ENCODE results near the gene LARGE1. TPM values are rescaled to one million over a fixed set of nuclear protein-coding genes. Genes with fewer than 3 reads are reported as not detected.

Gene LARGE1
- total RNA-seq, 1 experiment from 2014 or later, result 1.6 TPM

DNA sequence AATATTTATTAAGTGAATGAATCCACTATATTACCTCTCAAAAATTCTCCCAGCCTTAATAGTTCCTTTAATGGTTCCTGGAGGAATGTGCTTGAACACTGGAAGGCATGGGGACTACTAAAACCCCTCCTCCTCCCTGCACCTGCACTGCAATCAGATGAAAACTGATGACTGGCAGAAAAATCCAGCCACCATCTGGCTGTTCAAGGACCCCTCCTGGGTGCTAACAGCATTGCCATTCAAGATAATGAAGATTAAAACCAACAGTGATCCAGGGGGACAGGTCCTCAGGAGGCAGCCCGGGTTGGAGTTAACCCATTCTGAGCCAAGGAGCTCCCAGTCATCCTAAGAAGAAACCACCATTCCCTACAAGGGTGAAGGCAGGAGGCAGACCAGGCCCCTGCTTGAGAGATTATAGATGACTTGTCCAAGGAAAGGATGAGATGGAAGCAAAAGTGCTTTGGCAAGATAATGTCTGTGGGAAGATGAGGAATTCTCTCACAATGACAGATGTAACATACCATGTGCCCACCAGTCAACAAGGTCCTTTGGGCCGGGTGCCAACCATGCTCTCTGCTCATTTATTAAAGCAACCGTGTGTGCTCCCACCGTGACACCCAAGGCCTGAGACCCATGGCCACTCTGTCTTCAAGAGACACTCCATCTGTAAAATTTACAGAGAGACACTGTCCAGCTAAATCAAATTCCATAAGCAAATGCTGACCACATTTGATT is 90.6 kb downstream of the LARGE1 start:
- no peak for DNase-seq (ENCODE audit: extremely low read depth, low read depth)

DNA sequence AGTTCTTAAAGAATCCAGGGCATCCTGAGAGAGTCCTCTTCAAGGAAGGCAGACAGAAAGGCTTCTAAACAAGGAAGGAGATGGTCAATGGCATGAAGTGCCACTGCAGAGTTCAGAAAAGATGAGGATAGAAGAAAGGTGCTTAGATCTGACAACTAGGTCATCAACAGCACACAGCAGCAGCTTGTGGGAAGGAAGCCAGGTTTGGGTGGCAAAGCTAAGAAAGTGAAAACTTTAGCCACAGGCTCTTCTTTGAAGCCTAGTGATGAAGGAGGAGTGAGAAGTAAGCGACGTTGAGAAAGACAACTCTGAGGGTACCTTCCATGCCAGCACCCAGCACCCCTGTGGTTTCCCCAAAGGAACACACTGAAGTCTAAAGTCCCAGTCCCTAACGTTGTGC is 92.0 kb downstream of the LARGE1 start:
- DNase-seq (ENCODE audit: extremely low read depth, low read depth), result no peak

DNA sequence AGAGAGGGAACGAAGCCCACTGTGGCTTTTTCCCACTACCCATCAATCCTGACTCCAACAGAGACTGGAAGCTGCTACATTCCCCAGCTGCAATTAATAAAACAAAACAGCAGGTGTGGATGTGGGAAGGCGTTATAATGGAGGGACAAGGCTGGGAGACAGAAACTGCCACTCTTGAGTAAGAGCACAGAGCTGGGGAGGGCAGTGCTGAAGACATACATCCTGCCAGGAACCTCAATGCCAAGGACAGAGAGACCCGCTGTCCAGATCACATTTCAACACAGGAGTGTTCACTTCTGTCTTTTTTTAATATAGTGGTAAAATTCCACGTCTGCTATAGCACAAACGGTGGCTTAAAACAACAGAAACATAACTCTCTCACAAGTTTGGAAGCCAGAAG is 94.5 kb downstream of the LARGE1 start:
- no peak for DNase-seq (ENCODE audit: extremely low read depth, low read depth)

DNA sequence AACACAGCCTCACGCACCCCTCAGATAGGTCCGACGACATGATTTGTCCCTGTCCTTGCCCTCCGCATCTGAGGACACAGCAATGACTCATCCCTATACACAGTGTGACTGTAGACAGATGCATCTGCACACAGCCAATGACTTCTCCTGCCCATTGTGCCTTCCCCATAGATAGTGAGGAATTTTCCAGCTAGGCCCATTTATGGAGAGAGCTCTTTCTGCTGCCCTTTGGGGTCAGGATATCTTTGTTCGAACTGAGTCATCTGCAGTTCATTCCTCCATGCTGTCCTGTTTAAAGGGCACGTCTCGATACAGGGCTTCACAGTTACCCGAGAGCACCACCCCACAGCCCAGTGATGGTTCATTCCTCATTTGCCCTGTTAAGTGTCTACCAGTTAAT is 96.7 kb downstream of the LARGE1 start:
- DNase-seq (ENCODE audit: extremely low read depth, low read depth), result no peak

DNA sequence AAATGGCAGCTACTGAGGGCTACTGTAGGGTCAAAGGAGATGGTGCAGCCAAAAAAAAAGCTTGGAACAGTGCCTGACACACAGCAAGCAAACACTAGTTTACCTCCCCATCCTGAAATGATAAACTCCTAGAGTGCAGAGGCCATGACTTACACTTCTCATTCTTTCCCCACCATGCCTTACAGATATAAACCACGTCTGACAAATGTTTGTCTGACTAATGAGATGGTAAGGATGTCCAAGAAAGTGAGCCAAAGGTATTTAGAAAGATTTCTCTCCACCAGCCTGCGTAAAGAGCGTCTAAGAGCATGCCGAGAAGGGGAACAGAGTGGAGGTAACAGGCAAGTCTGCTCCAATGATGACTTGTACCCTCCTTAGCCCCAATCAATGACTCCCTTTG is 99.0 kb downstream of the LARGE1 start:
- DNase-seq (ENCODE audit: extremely low read depth, low read depth), result no peak

DNA sequence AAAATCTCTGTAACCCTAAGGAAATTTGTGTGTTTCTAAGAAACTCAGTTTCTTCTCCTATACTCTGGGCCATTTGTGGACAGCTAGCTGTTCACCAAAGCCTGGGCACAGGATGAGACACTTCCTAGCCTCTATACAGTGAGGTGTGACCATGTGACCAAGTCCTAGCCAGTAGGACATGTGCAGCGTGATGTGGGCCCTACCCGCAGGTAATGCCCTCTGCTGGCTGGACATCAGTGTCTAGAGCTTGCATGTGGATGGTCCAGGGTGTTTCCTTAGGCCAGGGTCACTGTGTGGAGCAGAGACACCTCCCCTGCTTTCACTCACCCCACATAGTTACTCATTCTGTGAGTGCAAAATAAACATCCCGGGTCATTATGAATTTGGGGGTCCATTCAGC is 100.5 kb downstream of the LARGE1 start:
- no peak for DNase-seq (ENCODE audit: extremely low read depth, low read depth)

GRCh38 chr22:33817512-33818127 is 102.7 kb downstream of the LARGE1 start:
- no peak for DNase-seq (ENCODE audit: extremely low read depth, low read depth)

GRCh38 chr22:33812360-33812977 is 107.8 kb downstream of the LARGE1 start:
- no peak for DNase-seq (ENCODE audit: extremely low read depth, low read depth)

DNA sequence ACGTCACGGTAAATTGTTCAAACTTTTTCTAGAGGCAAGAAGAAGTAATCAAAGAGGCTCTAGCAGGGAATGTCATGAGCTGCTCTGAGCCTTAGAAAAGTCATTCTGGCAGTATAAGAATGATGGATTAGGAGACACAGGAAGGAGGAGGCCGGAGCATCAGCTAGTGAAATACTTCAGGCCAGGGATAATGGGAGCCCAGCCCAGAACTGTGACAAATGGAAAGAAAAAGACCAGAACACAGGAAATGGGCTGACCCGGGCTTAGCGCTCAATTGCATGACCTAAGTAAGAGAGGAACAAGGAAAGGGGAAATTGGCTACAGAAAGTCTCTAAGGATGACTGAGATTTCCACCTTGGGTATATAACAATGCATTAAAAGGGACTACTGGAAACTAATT is 108.6 kb downstream of the LARGE1 start:
- no peak for DNase-seq (ENCODE audit: extremely low read depth, low read depth)

DNA sequence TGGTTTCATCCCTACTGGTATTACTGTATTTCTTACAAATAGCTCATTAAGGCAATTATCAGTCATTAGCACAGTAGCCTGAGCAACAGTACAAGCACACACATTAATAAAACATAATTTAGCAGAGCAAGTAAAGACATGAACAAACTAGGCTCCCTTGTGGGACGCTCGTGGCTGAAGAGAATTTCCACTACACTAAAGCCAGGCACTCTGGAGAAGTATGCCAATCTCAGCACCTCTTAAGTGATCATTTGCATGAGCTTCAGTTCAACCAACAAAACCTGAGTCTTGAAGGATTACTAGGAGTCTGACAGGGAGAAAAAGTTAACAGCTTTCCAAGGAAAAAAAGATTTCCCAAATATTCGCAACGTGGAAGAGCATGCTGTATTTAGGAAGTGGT is 109.1 kb downstream of the LARGE1 start:
- no peak for DNase-seq (ENCODE audit: extremely low read depth, low read depth)

DNA sequence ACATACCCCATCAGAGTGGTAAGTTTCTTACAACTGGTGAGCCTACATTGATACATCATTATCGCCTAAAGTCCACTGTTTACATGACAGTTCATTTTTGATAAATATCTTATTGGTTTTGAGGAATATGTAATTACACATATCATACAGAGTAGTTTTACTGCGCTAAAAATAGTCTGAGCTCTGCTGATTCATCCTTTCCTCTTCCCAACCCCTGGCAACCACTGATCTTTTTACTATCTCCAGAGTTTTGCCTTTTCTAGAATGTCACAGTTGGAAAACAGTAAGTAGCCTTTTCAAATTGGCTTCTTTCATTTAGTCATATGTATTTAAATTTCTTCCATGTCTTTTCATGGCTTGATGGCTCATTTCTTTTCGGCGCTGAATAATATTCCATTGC is 112.8 kb downstream of the LARGE1 start:
- DNase-seq (ENCODE audit: extremely low read depth, low read depth), result no peak

GRCh38 chr22:33806191-33806590 is 114.1 kb downstream of the LARGE1 start:
- no peak for DNase-seq (ENCODE audit: extremely low read depth, low read depth)

DNA sequence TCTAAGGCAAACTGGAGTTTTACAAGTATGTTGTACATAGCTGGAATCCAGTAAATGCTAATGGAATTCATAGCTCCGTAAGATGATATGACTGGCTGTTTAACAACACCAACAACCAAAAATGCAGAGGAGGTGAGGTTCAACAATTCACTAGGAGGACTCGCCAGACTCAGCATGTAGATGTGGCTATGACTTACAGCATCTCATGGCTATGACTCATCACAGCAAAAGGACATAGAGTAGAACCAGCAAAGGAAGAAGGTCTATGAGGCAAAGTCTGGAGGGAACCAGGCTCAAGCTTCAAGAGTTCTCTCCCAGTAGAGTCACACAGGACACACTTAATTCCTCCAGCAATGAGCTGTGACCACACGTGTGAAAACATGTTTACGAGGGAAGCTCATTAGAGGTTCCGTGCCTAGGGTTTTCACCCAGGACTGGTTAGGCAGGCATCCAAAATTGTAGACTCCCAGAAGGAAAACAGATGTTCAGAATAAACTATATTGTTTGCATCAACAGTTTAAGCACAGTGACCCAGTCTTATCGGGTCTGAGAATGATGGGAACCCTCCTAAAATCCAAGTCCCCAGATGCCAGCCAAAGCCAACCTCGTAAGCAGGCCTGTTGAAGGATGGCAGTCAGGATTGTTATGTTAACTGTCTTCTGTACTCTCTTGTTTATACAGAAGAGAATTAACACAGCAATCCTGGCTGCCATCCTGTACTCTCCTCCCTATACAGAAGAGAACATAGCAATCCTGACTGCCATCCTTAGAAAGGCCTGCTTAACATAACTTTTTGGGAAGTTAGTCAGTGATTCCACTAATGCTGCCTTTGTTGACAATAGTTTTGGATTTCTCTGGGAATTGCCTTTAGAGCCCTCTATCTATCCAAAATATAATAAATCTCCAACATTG is 116.6 kb downstream of the LARGE1 start:
- no peak for DNase-seq (ENCODE audit: extremely low read depth, low read depth)

DNA sequence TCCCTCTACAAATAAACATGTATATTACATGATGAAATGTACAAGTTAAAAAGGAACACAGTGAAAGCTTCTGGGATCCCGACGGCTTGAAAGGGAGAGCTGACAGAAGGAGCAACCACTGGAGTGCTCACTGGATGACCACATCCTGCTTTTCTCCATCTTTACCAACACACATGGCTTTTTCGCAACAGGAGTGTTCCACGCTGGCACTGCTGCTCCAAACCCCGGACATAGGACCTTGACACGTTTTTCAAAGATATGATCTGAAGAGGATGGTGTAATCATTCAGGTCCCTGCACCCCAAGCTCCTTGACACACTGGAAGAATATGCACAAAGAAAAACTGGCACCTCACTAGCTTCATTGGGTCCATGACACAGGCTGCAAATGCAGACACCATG is 121.9 kb downstream of the LARGE1 start:
- no peak for DNase-seq (ENCODE audit: extremely low read depth, low read depth)

DNA sequence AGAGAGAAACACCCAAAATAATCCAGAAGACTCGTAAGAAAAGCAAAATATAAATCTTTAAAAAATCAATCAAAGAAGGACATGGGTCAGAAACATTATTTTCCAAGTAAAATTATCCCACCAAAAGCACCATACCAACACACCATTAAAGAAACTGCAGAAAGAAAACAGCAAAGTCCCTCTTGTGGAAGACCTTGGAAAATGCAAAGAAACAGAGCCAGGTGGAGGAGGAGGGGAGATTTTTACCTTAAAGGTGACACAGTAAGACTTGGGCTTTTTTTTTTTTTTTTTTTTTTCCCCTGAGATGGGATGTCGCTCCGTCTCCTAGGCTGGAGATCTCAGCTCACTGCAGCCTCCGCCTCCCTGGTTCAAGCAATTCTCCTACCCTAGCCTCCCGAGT is 123.8 kb downstream of the LARGE1 start:
- no peak for DNase-seq (ENCODE audit: extremely low read depth, low read depth)

DNA sequence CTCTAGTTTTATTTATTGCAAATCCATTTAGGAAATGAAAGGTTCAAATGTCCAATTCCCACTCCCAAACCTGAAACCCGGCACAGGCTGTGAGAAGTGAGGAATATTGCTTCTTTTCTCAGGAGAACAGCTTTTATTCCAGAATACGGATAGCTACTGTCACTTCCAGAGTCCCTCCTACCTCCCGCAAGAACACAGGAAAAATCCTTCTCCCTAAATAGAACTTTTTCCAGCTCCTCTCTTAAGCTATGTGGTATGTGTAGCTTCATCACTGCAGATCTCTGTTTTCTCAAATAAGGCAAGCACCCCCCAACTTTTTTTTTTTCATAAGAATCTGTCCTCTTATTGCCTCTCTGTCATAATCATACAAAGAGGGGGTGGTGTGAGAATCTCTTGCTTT is 126.8 kb downstream of the LARGE1 start:
- no peak for DNase-seq (ENCODE audit: extremely low read depth, low read depth)

DNA sequence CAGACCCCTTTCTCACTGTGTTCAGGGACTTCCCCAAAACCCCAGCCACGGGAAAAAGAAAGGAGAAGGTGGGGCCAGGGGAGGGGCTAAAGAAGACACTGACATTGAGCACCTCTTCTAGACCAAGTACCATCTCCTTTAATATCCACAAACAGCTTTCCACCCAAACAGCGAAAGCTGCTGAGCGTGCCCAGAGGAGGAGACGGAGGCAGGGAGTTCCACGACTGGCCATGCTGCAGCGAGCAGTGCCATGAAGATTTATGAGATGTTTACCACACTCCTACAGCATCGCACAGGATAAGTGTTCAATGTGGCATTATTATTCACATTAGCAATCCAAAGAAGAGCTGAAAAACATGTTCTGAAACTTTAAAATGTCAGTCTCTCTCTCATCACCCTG is 127.4 kb downstream of the LARGE1 start:
- DNase-seq (ENCODE audit: extremely low read depth, low read depth), result no peak

DNA sequence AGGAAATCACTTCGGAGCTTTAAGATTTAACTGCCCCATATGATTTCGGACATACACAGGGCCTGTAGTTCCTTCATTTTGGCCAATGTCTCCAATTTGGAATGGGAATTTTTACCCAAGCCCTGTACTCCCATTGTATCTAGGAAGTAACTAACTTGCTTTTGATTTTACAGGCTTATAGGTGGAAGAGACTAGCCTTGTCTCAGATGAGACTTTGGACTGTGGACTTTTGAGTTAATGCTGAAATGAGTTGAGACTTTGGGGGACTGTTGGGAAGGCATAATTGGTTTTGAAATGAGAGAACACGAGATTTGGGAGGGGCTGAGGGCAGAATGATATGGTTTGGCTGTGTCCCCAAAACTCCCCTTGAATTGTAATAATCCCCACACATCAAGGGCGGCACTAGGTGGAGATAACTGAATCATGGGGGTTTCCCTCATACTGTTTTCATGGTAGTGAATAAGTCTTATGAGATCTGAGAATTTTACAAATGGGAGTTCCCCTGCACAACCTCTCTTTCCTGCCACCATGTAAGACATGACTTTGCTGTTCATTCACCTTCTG is 130.5 kb downstream of the LARGE1 start:
- no peak for DNase-seq (ENCODE audit: extremely low read depth, low read depth)

DNA sequence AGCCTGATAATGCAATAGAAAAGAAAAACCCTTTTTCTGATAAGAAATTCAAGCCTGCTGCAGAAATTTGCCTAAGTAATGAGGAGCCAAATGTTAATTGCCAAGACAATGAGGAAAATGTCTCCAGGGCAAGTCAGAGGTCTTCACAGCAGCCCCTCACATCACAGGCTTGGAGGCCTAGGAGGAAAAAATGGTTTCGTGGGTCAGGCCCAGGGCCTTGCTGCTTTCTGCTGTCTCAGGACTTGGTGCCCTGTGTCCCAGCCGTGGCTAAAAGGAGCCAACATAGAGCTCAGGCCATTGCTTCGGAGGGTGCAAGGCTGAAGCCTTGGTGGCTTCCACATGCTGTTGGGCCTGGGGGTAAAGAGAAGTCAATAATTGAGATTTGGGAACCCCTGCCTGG is 131.3 kb downstream of the LARGE1 start:
- DNase-seq (ENCODE audit: extremely low read depth, low read depth), result no peak

- DNase-seq (ENCODE audit: extremely low read depth, low read depth), result no peak
These were observed 132.4 kb downstream of the LARGE1 start for GRCh38 chr22:33787645-33788456.
